B cell (primary cell): ENCODE measurements around the gene MAGEA9B.

Experiments used
- CTCF ChIP-seq: fragments of 200-600 bp; IDR thresholded peaks from one replicate; pipeline ENCODE4 v1.8.0; 2022; ENCODE audit warnings: antibody characterized with exemption, mild to moderate bottlenecking
- EZH2 ChIP-seq: IDR thresholded peaks from 2 replicates; pipeline ENCODE4 v1.6.1; 2012; ENCODE audit warnings: borderline replicate concordance, low read depth, mild to moderate bottlenecking, moderate library complexity, low read length; ENCODE audit not compliant: insufficient read depth, poor library complexity, severe bottlenecking

- TF ChIP-seq CTCF (no peak), EZH2 (no peak)
These were observed 23.3 kb upstream of the MAGEA9B start for GRCh38 chrX:149610511-149610910.
